ENCODE results near the gene SETD9.

The SETD9 gene

DNA sequence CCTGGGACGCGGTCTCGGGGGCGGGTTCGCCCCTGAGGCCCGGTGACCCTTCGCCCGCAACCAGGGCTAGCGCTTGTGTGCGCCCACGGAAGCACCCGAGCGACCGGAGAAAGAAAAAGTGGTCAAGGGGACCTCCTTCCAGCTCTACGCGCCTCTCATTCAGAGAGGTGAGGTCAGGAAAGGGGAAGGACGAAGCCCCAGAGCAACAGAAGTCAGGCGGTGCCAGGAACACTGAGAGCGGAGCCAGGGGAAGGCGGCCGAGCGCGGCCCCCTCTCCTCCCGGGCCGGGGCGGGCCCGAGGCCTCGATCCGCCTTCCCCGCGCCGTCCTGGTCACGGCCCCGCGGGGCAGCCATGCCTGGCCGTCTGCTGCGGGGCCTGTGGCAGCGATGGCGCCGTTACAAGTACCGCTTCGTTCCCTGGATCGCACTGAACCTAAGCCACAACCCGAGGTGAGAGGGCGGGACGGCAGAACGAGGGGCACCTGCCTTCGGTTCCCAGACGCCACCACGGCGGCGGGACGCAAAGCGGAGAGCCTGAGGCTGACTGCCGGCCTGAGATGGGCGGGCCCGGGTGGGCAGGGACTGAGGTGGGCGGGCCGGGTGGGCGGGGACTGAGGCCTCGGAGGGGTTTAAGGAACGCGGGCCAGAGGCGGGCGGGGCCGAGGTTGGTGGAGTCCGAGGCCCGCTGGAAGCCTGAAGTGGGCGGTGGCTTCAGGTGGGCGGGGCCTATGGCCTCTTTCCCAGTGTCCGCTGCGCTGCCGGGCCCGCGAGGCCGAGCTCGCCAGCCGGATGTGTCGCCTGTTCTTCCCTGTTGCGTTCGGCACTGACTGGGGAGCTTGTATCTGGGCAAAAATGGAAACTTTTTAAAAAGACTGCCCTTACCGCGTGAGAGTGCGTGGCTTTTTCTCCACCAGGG, at the start of gene SETD9:
Gene SETD9 (plus strand): TSS at position 303 of the 916 bp plus-strand sequence. CDS start 50 bp downstream, at position 353.
- H3K4me3 ChIP-seq (ENCODE audit: low read depth, low read length), result peak within 1 kb of the TSS; percentile 84
- no peak for TF ChIP-seq CTCF (IDR thresholded peaks at IDR 0.05; ENCODE audit: low read depth, low read length, missing control alignments)

DNA sequence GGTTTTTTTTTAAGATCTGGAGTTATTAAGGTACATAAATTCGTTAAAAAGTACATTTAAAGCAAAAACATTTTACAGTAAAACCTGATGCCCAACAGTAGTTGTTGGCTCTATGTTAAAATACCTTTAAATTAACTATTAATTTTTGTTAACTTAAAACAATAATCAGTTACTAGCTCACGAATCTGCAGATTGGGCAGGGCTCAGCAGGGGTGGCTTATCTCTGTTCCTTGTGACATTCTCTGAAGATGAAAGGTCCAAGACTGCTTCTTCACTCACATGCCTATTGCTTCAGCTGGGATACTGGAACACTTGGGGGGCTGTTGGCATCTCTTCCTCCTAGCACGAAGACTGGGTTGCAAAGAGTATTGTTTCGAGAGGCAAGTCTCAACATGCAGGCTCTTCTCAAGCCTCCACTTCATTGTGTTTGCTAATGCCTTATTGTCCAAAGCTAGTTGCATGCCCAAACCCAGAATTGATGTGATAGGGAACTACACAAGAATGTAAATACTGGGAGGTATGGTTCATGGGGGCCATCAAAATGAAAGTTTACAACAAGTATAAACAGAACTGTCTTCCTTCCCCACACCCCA, 47.4 kb upstream of the SETD9 start:
- H3K4me3 ChIP-seq (ENCODE audit: low read depth, low read length), result no peak overlapping the region
- TF ChIP-seq CTCF (IDR thresholded peaks at IDR 0.05; ENCODE audit: low read depth, low read length, missing control alignments), result no peak
- DNase-seq (ENCODE audit: low read depth), result no peak

More for the DNA sequence above, at the start of gene SETD9:
- peak; percentile 86 for DNase-seq (ENCODE audit: low read depth)

GRCh38 chr5:56862909-56863308, 46.5 kb upstream of the SETD9 start:
- no peak for DNase-seq (ENCODE audit: low read depth)
- no peak for TF ChIP-seq CTCF (IDR thresholded peaks at IDR 0.05; ENCODE audit: low read depth, low read length, missing control alignments)
- no peak overlapping the region for H3K4me3 ChIP-seq (ENCODE audit: low read depth, low read length)

- no peak for TF ChIP-seq CTCF (IDR thresholded peaks at IDR 0.05; ENCODE audit: low read depth, low read length, missing control alignments)
- no peak for DNase-seq (ENCODE audit: low read depth)
- no peak overlapping the region for H3K4me3 ChIP-seq (ENCODE audit: low read depth, low read length)
Measured at GRCh38 chr5:56871777-56872176, 37.6 kb upstream of the SETD9 start.

- no peak for DNase-seq (ENCODE audit: low read depth)
- no peak for TF ChIP-seq CTCF (IDR thresholded peaks at IDR 0.05; ENCODE audit: low read depth, low read length, missing control alignments)
- H3K4me3 ChIP-seq (ENCODE audit: low read depth, low read length), result no peak overlapping the region
Measured at GRCh38 chr5:56873056-56873455, 36.3 kb upstream of the SETD9 start.

GRCh38 chr5:56876327-56876726, 33.1 kb upstream of the SETD9 start:
- TF ChIP-seq CTCF (IDR thresholded peaks at IDR 0.05; ENCODE audit: low read depth, low read length, missing control alignments), result no peak
- no peak overlapping the region for H3K4me3 ChIP-seq (ENCODE audit: low read depth, low read length)
- DNase-seq (ENCODE audit: low read depth), result no peak

All from GM12864 (cell line).